DMS53 (cell line): ENCODE measurements around the gene NAGS.
A peak's percentile ranks its signal among the peaks of the same experiment; 100 is the strongest.
"Not testable (repeated sequence)": the region's sequence is repeated elsewhere in the genome, so short reads cannot be mapped to it uniquely, and the experiment has no call there.

Source experiments
- DNase-seq: peaks from one replicate; lab custom pipeline; 2025; lab: John Stamatoyannopoulos, UW

The NAGS gene

GRCh38 chr17:43983515-43984411 is 20.7 kb upstream of the NAGS start:
- DNase-seq, result peak; percentile 80

- DNase-seq, result no peak
Observed at GRCh38 chr17:43984521-43984920, 19.9 kb upstream of the NAGS start.

GRCh38 chr17:43986225-43986981 is 18.0 kb upstream of the NAGS start:
- DNase-seq, result no peak

GRCh38 chr17:43987131-43988021 is 17.0 kb upstream of the NAGS start:
- DNase-seq, result no peak

- DNase-seq, result no peak
Observed at GRCh38 chr17:43988301-43988700, 16.1 kb upstream of the NAGS start.

- no peak for DNase-seq
Observed at GRCh38 chr17:43992641-43993040, 11.8 kb upstream of the NAGS start.

GRCh38 chr17:43994272-43995149 is 9.9 kb upstream of the NAGS start:
- DNase-seq, result peak; percentile 85

GRCh38 chr17:43995150-43995471 is 9.3 kb upstream of the NAGS start:
- no peak for DNase-seq

- not testable (repeated sequence) for DNase-seq
Observed at GRCh38 chr17:43997180-43997579, 7.2 kb upstream of the NAGS start.

GRCh38 chr17:43998552-43998951 is 5.9 kb upstream of the NAGS start:
- no peak for DNase-seq

GRCh38 chr17:43999024-43999423 is 5.4 kb upstream of the NAGS start:
- DNase-seq, result no peak

- no peak for DNase-seq
Observed at GRCh38 chr17:44000141-44000860, 4.1 kb upstream of the NAGS start.

- DNase-seq, result no peak
Observed at GRCh38 chr17:44000871-44001460, 3.5 kb upstream of the NAGS start.

- DNase-seq, result no peak
Observed at GRCh38 chr17:44001461-44001920, 2.9 kb upstream of the NAGS start.

GRCh38 chr17:44002141-44002848 is 2.1 kb upstream of the NAGS start:
- no peak for DNase-seq

- peak; percentile 90 for DNase-seq
Observed at GRCh38 chr17:44004761-44005526, 522 bp downstream of the NAGS start.

GRCh38 chr17:44005527-44006271 is 1.3 kb downstream of the NAGS start:
- DNase-seq, result peak; percentile 95

- DNase-seq, result no peak
Observed at GRCh38 chr17:44006272-44006597, 1.8 kb downstream of the NAGS start.
